HL-60 (cell line): ENCODE data around the gene SLC6A7.

ENCODE experiments used
- GABPA ChIP-seq: IDR thresholded peaks from 2 replicates; pipeline ENCODE4 v1.6.1; 2012; ENCODE audit warnings: low read depth
- POLR2AphosphoS5 ChIP-seq: IDR thresholded peaks from 2 replicates; pipeline ENCODE4 v1.6.1; 2012; ENCODE audit warnings: low read depth
- REST ChIP-seq: IDR thresholded peaks from 2 replicates; pipeline ENCODE4 v1.6.1; 2012; ENCODE audit warnings: low read depth; ENCODE audit not compliant: insufficient replicate concordance
- TF ChIP-seq, protein P1 (sequence below): IDR thresholded peaks from one replicate; pipeline ENCODE4 v1.5.1; 2011; ENCODE audit warnings: low read length, control low read depth, inconsistent platforms; ENCODE audit not compliant: insufficient read depth

DNA sequence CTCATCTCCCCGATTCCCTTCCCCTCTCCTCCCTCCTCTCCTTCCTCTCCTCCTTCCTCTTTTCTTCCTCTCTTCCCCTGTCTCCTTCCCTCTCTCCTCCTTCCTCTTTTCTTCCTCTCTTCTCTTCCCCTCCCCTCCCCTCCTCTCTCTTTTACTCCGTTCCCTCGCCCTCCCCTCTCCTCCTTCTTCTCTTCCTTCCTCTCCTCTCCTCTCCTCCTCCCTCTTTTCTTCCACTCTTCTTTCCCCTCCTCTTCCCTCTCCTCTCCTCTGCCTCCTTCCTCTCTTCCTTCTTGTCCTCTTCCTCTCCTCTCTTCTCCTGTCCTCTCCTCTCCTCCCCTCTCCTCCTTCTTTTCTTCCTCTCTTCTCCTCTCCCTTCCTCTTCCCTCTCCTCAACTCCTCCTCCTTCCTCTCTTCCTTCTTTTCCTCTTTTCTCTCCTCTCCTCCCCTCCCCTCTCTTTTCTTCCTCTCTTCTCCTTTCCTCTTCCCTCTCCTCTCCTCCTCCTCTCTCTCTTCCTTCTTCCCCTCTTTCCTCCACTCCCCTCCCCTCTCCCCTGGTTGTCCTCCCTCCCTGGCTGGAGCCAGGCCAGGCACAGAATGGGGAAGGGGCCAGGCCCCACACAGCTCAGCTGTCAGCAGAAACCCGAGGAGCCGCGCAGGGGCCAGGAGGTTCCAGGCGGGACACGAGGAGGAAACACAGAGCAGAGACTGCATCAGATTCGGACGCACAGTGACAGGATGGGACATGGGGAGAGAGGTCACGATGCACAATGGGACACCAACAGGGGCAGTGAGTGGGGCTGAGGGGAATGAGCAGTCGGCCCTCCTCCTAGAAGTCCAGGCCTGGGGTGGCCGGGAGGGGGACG is 51.7 kb downstream of the SLC6A7 start:
- TF ChIP-seq, protein P1, sequence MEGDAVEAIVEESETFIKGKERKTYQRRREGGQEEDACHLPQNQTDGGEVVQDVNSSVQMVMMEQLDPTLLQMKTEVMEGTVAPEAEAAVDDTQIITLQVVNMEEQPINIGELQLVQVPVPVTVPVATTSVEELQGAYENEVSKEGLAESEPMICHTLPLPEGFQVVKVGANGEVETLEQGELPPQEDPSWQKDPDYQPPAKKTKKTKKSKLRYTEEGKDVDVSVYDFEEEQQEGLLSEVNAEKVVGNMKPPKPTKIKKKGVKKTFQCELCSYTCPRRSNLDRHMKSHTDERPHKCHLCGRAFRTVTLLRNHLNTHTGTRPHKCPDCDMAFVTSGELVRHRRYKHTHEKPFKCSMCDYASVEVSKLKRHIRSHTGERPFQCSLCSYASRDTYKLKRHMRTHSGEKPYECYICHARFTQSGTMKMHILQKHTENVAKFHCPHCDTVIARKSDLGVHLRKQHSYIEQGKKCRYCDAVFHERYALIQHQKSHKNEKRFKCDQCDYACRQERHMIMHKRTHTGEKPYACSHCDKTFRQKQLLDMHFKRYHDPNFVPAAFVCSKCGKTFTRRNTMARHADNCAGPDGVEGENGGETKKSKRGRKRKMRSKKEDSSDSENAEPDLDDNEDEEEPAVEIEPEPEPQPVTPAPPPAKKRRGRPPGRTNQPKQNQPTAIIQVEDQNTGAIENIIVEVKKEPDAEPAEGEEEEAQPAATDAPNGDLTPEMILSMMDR, result no peak
- no peak for TF ChIP-seq POLR2AphosphoS5
- TF ChIP-seq GABPA, result no peak
- TF ChIP-seq REST, result no peak
